Neural crest cell (in vitro differentiated cells): ENCODE measurements around the gene PACS2. TPM values are rescaled to one million over a fixed set of nuclear protein-coding genes. Genes with fewer than 3 reads are reported as not detected.

Experiments used
- DNase-seq: peaks from one replicate; pipeline ENCODE4 v3.0.0; 2021; ENCODE audit warnings: low read depth, mixed read lengths, low spot score
- H3K27ac Mint-ChIP-seq: one replicate; pipeline ENCODE4 v1.8.0; 2021; ENCODE audit warnings: mild to moderate bottlenecking, mixed read lengths; ENCODE audit not compliant: unreplicated experiment
- H3K27me3 Mint-ChIP-seq: 2 replicates; pipeline ENCODE4 v1.8.0; 2021; ENCODE audit warnings: low read depth, mild to moderate bottlenecking, mixed read lengths
- H3K36me3 Mint-ChIP-seq: 2 replicates; pipeline ENCODE4 v1.8.0; 2021; ENCODE audit warnings: low read depth, mild to moderate bottlenecking, mixed read lengths
- H3K4me1 Mint-ChIP-seq: 2 replicates; pipeline ENCODE4 v1.8.0; 2021; ENCODE audit warnings: mixed read lengths
- H3K4me3 Mint-ChIP-seq: one replicate; pipeline ENCODE4 v1.8.0; 2021; ENCODE audit warnings: mild to moderate bottlenecking, mixed read lengths
- H3K9me3 Mint-ChIP-seq: 2 replicates; pipeline ENCODE4 v1.8.0; 2021; ENCODE audit warnings: mixed read lengths
- total RNA-seq: library from RNA; stranded (reverse); gene quantifications from 2 replicates; pipeline ENCODE4 v1.2.1, GENCODE V29; 2021
- TF ChIP-seq, protein P1 (sequence below): fragments of 200-600 bp; sonication (generic); conservative IDR thresholded peaks from 2 replicates; pipeline ENCODE4 v1.5.0; 2021; ENCODE audit warnings: antibody characterized with exemption, mild to moderate bottlenecking

The PACS2 gene
- total RNA-seq, 1 donor from 2014 or later, result 104 TPM

DNA sequence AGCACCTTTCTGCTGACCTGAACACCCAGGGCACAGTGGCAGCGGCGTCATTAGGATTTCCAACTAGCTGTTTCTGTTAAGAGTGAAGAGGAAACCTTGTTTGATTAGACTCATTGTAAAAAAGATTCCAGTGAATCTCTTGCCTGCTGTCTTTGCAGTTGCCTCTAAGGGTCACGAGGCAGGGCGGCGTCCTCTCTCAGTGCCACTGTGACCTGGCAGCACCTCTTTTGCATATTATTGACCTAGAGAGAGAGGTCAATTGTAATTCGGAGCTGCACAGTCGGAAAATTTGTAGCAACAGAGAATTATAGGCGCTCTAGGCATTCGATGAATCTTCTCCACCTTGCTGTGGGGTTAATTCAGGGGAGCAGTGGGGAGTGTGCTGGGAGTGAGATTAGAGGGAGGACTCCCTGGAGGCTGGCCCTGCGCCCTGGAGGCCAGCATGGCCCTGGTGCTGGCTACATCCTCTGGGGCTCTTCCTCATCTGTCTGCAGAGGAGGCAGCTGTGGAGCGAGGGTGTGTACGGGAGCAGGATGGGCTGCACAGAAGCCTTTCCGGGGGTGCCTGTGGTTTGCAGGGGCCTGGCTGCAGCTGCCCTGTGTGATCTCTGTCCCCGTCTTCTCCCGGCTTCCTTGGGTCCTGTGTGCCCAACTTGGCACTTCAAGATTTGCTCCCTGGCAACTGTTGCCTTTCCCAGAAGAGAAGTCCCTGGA is 14.3 kb downstream of the PACS2 start:
- Mint-ChIP-seq H3K27ac (peak overlapping the region; percentile 72), H3K4me3 (peak overlapping the region; percentile 13), H3K36me3 (peaks cover 3% of the 10 kb centered on the region), H3K4me1 (peaks cover 34% of the 10 kb centered on the region), H3K27me3 (no peaks in the 10 kb centered on the region), H3K9me3 (no peaks in the 10 kb centered on the region)
- no peak for DNase-seq
- TF ChIP-seq, protein P1, sequence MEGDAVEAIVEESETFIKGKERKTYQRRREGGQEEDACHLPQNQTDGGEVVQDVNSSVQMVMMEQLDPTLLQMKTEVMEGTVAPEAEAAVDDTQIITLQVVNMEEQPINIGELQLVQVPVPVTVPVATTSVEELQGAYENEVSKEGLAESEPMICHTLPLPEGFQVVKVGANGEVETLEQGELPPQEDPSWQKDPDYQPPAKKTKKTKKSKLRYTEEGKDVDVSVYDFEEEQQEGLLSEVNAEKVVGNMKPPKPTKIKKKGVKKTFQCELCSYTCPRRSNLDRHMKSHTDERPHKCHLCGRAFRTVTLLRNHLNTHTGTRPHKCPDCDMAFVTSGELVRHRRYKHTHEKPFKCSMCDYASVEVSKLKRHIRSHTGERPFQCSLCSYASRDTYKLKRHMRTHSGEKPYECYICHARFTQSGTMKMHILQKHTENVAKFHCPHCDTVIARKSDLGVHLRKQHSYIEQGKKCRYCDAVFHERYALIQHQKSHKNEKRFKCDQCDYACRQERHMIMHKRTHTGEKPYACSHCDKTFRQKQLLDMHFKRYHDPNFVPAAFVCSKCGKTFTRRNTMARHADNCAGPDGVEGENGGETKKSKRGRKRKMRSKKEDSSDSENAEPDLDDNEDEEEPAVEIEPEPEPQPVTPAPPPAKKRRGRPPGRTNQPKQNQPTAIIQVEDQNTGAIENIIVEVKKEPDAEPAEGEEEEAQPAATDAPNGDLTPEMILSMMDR, result no peak

DNA sequence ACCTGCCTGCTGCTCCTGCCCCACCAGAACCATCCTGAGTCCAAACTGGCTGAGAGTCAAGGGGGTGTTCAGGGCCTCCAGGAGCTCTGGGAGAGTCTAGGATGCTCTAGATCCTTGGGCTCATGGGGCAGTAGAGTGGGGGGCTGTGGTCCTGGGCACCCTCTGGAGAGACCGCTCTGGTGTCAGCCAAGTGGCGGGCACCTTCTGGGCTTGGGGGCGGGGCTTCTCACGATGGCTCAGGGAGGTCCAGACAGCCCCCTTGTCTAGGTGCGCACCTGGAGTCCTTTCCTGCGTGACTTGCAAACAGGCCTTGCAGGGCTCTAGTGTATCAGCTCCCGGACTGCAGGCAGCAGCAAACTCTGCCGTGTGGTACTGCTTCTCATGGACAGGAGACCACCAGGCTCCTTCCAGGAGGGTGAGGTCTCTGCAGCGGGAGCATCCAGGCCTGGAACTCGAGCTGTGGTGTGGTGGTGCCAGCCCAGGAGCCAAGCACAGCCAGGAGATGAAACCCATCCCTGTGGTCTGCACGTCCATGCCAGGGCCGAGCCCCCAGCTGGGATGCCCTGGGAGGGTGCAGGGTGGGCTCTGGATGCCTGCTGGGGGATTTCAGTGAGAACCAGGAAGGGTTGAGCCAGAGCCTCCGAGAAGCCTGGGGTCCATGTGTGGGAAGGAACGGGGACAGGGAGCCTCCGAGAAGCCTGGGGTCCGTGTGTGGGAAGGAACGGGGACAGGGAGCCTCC is 15.0 kb downstream of the PACS2 start:
- peak overlapping the region; percentile 37 for H3K27ac Mint-ChIP-seq
- peaks cover 30% of the 10 kb centered on the region for H3K4me1 Mint-ChIP-seq
- H3K36me3 Mint-ChIP-seq, result peaks cover 3% of the 10 kb centered on the region
- DNase-seq, result no peak
- no peak overlapping the region for H3K4me3 Mint-ChIP-seq
- no peaks in the 10 kb centered on the region for H3K27me3 Mint-ChIP-seq
- H3K9me3 Mint-ChIP-seq, result no peaks in the 10 kb centered on the region
- TF ChIP-seq, protein P1, result no peak

DNA sequence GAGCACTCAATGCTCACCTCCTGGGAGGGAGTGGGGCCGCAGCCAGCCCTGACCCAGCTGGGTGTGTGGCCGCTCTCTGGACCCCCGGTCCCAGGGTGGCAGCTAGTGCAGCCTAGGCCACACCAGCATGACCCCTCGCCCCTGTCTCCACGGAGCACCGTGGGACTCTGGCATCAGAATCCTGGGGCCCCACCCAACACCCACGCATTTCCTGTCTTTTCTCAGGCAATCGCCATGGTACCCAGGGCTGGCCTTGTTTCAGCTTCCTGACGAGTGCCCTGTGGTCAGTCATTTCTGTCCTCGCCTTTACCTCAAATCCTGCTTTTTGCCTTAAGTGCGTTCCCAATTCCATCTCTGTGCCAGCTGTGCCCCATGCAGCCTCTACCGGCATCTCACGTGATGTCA is 15.9 kb downstream of the PACS2 start:
- H3K4me3 Mint-ChIP-seq, result no peak overlapping the region
- H3K27me3 Mint-ChIP-seq, result no peaks in the 10 kb centered on the region
- peak overlapping the region; percentile 43 for H3K27ac Mint-ChIP-seq
- H3K4me1 Mint-ChIP-seq, result peaks cover 27% of the 10 kb centered on the region
- H3K9me3 Mint-ChIP-seq, result no peaks in the 10 kb centered on the region
- H3K36me3 Mint-ChIP-seq, result peaks cover 3% of the 10 kb centered on the region
- TF ChIP-seq, protein P1, result no peak
- no peak for DNase-seq

DNA sequence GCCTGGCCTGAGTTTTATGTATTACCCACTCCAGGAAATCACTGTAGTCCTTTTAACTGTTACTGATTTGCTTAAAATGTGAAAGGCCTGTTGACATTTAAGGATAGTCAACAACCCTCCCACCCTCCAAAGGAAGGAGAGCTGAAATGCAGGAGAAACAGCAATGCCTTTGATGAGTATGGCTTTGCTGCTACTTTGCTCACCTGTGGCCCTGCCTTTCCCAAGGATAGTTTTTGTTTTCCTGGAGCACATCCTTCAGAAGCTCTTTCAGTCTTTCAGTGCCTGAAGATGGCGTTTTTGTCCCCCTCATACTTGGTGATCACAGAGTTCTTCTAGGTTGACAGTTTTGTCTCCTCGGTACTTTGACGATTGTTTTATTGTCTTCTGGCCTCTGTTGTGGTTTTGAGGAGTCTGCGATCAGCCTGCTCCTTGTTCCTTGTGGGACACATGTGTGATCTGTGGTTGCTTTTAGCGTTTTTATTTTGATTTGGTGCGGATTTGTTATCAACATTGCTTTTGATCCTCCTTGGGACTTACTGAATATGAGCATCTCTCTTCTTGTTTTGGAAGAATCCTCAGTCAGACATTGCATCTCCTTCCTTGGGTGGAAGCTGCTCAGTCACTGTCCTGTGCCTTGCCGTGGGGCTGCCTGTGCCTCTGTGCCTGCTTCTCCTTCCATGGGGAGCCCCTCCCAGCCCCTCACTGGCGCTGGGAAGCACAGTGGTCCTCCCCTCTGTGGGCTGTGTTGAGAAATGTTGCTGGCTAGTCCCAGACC is 17.2 kb downstream of the PACS2 start:
- TF ChIP-seq, protein P1, result no peak
- Mint-ChIP-seq H3K27me3 (no peaks in the 10 kb centered on the region), H3K9me3 (no peaks in the 10 kb centered on the region), H3K4me3 (no peak overlapping the region), H3K4me1 (peaks cover 21% of the 10 kb centered on the region), H3K27ac (peak overlapping the region; percentile 1), H3K36me3 (peaks cover 3% of the 10 kb centered on the region)
- DNase-seq, result no peak

DNA sequence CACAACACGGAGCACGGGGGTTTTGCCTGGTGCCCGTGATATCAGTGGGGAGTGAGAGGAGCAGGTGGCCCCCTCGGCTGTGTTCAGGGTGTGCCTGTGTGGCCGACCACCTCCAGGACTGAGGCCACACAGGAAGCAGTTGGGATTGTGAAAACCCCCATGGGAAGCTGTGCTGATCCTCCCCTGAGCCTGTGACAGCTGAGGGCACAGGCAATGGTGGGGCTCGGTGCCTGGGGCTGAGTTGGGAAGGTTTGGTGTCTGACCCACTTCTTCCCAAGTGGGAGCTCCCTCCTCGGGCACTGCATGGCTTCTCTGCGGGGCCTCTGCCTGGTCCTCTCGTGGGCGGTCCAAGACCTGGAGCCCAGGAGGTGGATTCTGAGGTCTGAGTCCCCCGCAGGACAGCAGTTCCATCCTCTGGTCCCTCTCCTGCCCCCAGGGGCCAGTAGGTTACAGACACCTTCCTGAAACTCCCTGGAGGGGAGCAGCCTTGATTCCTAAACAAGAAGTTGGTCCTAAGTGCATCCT is 17.9 kb downstream of the PACS2 start:
- Mint-ChIP-seq H3K9me3 (no peaks in the 10 kb centered on the region), H3K27me3 (no peaks in the 10 kb centered on the region), H3K4me1 (peaks cover 18% of the 10 kb centered on the region), H3K4me3 (no peak overlapping the region), H3K36me3 (peaks cover 3% of the 10 kb centered on the region), H3K27ac (no peak overlapping the region)
- TF ChIP-seq, protein P1, result no peak
- no peak for DNase-seq
